Calu3 (cell line): ENCODE measurements around the gene ALDH1L2. TPM values are rescaled to one million over a fixed set of nuclear protein-coding genes. Genes with fewer than 3 reads are reported as not detected.
"Not testable (repeated sequence)": the region's sequence is repeated elsewhere in the genome, so short reads cannot be mapped to it uniquely, and the experiment has no call there.

ENCODE experiments used
- BruUV-seq: library from RNA; stranded (reverse); fragments of 400-500 nt; replicated peaks from 2 replicates; lab custom pipeline; 2021; lab: Mats Ljungman, UMichigan
- CTCF ChIA-PET: fragments of 300-600 bp; sonication (Branson Sonifier 250); formaldehyde crosslinking; loops from one replicate; lab custom pipeline; 2022; ENCODE audit warnings: antibody characterized with exemption; lab: Charles Lee
- DNase-seq: peaks from one replicate; pipeline ENCODE4 v3.0.0; 2022
- H3K27ac Mint-ChIP-seq: one replicate; pipeline ENCODE4 v1.8.0; 2022; ENCODE audit warnings: mixed read lengths; ENCODE audit not compliant: unreplicated experiment
- H3K27me3 Mint-ChIP-seq: one replicate; pipeline ENCODE4 v1.8.0; 2022; ENCODE audit warnings: mixed read lengths; ENCODE audit not compliant: unreplicated experiment
- H3K36me3 Mint-ChIP-seq: one replicate; pipeline ENCODE4 v1.8.0; 2022; ENCODE audit warnings: mild to moderate bottlenecking, moderate library complexity, mixed read lengths; ENCODE audit not compliant: insufficient read depth, unreplicated experiment
- H3K4me1 Mint-ChIP-seq: one replicate; pipeline ENCODE4 v1.8.0; 2022; ENCODE audit warnings: mild to moderate bottlenecking, low read depth, mixed read lengths; ENCODE audit not compliant: unreplicated experiment
- H3K4me3 Mint-ChIP-seq: one replicate; pipeline ENCODE4 v1.8.0; 2022; ENCODE audit warnings: mild to moderate bottlenecking, low read depth, moderate library complexity, mixed read lengths; ENCODE audit not compliant: unreplicated experiment
- H3K9me3 Mint-ChIP-seq: one replicate; pipeline ENCODE4 v1.8.0; 2022; ENCODE audit warnings: low read depth, mixed read lengths; ENCODE audit not compliant: unreplicated experiment
- intact Hi-C: fragments of 100-400 bp; cut with micrococcal nuclease; formaldehyde crosslinking; loops from one replicate; pipeline ENCODE4 v1.10.0; 2022; ENCODE audit not compliant: unreplicated experiment
- total RNA-seq: library from RNA; stranded (reverse); gene quantifications from 2 replicates; pipeline ENCODE4 v1.2.3, GENCODE V29; 2022
- TF ChIP-seq, protein P1 (sequence below): fragments of 200-600 bp; IDR thresholded peaks from one replicate; pipeline ENCODE4 v1.8.0; 2022; ENCODE audit warnings: antibody characterized with exemption; ENCODE audit not compliant: unreplicated experiment

The ALDH1L2 gene
- total RNA-seq, 1 experiment from 2014 or later = 19.3 TPM

DNA sequence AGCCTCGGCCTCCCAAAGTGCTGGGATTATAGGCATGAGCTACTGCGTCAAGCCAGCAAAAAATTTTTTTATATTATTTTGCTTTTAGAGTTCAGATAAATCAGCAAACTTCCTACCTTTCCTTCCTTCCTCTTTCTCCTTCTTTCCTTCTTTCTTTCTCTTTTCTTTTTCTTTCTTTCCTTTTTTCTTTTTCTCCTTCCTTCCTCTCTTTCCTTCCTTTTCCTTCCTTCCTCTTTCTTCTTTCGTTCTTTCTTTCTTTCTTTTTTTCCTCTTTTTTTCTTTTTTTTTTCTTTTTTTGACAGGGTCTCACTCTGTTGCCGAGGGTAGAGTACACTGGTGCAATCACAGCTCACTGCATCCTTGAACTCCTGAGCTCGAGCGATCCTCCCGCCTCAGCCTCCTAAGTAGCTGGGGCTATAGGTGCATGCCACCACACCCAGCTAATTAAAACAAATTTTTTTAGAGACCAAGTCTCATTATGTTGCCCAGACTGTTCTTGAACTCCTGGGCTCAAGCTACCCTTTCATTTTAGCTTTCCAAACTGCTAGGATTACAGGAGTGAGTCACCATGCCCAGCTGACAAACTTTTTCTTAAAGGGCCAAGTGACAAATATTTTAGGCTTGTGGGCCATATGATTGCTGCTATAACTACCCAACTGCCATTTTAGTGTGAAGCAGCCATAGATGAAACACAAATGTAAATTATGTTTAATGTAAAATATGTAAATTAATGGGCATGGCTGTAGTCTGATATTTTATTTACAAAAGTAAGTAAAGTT, 16.1 kb upstream of the ALDH1L2 start:
- BruUV-seq = no TSS peak
- no peaks in the 10 kb centered on the region for H3K36me3 Mint-ChIP-seq
- H3K27ac Mint-ChIP-seq = peak overlapping the region; percentile 18
- H3K27me3 Mint-ChIP-seq = no peaks in the 10 kb centered on the region
- CTCF ChIA-PET = interaction anchor here (1.2 kb wide), 1 partner anchor 17 kb away, joined by 4 read pairs; the partner anchor contains the start of gene ALDH1L2
- DNase-seq = no peak
- peaks cover 4% of the 10 kb centered on the region for H3K9me3 Mint-ChIP-seq
- intact Hi-C loops = loop anchor here (5.0 kb wide), 1 partner anchor 428 kb away; no protein-coding TSS in a partner anchor
- TF ChIP-seq, protein P1, sequence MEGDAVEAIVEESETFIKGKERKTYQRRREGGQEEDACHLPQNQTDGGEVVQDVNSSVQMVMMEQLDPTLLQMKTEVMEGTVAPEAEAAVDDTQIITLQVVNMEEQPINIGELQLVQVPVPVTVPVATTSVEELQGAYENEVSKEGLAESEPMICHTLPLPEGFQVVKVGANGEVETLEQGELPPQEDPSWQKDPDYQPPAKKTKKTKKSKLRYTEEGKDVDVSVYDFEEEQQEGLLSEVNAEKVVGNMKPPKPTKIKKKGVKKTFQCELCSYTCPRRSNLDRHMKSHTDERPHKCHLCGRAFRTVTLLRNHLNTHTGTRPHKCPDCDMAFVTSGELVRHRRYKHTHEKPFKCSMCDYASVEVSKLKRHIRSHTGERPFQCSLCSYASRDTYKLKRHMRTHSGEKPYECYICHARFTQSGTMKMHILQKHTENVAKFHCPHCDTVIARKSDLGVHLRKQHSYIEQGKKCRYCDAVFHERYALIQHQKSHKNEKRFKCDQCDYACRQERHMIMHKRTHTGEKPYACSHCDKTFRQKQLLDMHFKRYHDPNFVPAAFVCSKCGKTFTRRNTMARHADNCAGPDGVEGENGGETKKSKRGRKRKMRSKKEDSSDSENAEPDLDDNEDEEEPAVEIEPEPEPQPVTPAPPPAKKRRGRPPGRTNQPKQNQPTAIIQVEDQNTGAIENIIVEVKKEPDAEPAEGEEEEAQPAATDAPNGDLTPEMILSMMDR = no peak
- peak overlapping the region; percentile 10 for H3K4me3 Mint-ChIP-seq
- H3K4me1 Mint-ChIP-seq = peaks cover 9% of the 10 kb centered on the region

DNA sequence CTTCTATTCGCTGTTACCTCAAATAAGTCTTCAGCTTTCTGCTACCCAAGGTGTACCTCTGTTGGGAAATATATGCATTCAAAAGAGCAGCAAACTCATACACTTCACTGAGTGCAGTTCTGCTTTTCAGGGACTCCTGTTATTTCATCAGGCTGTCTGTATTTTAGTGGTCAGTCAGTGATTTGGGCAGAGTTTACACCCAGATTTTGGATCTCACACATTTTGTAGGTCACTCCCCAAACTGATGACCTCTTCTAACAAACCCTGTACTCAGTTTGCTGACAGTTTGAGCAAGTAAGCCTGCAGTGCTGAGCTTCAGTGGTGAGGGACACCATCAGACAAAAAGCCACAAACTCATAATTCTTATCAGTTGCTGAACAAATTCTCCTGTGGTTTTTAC, 15.1 kb upstream of the ALDH1L2 start:
- H3K27ac Mint-ChIP-seq = no peak overlapping the region
- no peak for DNase-seq
- peaks cover 4% of the 10 kb centered on the region for H3K9me3 Mint-ChIP-seq
- BruUV-seq = no TSS peak
- peaks cover 9% of the 10 kb centered on the region for H3K4me1 Mint-ChIP-seq
- TF ChIP-seq, protein P1 = no peak
- no peaks in the 10 kb centered on the region for H3K27me3 Mint-ChIP-seq
- CTCF ChIA-PET = no interaction called here
- no peaks in the 10 kb centered on the region for H3K36me3 Mint-ChIP-seq
- no peak overlapping the region for H3K4me3 Mint-ChIP-seq
- intact Hi-C loops = no loop called here

DNA sequence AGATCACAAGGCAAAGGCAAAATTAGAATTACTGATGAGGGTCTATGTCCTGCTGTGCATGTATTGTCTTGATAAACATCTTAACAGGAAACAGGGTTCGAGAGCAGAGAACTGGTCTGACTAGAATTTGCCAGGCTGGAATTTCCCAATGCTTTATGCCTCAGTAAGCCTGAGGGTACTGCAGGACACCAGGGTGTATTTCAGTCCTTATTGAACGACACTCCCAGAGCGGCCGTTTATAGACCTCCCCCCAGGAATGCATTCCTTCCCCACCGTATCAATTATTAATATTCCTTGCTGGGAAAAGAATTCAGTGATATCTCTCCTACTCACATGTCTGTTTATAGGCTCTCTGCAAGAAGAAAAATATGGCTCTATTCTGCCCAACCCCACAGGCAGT, 11.1 kb upstream of the ALDH1L2 start:
- H3K4me3 Mint-ChIP-seq, H3K4me1 Mint-ChIP-seq, H3K27me3 Mint-ChIP-seq, CTCF ChIA-PET, BruUV-seq, DNase-seq, H3K9me3 Mint-ChIP-seq, H3K27ac Mint-ChIP-seq, intact Hi-C loops, H3K36me3 Mint-ChIP-seq: not testable (repeated sequence)

GRCh38 chr12:105092336-105092735, 8.1 kb upstream of the ALDH1L2 start:
- intact Hi-C loops = no loop called here
- peak overlapping the region; percentile 64 for H3K4me3 Mint-ChIP-seq

More at GRCh38 chr12:105092336-105092735, 8.1 kb upstream of the ALDH1L2 start:
- Mint-ChIP-seq H3K27ac (no peak overlapping the region), H3K36me3 (peaks cover 6% of the 10 kb centered on the region), H3K9me3 (peaks cover 4% of the 10 kb centered on the region), H3K27me3 (no peaks in the 10 kb centered on the region), H3K4me1 (no peaks in the 10 kb centered on the region)
- DNase-seq = peak; percentile 51
- CTCF ChIA-PET = interaction anchor here (0.7 kb wide), 1 partner anchor 15 kb away, joined by 3 read pairs; the partner anchor contains the start of gene WASHC4
- BruUV-seq = no TSS peak
- TF ChIP-seq, protein P1 = no peak
